PFSK-1 (cell line): Measurements from ENCODE around the gene SFMBT2.

ENCODE experiments used
- FOXP2 ChIP-seq: optimal IDR thresholded peaks from 2 replicates; pipeline ENCODE3; 2011; ENCODE audit warnings: borderline replicate concordance, control low read depth, inconsistent platforms; ENCODE audit not compliant: insufficient read depth; ENCODE audit errors: extremely low read length, extremely low read depth
- TAF1 ChIP-seq: IDR thresholded peaks from 2 replicates; pipeline ENCODE4 v1.6.1; 2012; ENCODE audit warnings: low read length, control low read depth, borderline replicate concordance; ENCODE audit not compliant: insufficient read depth

GRCh38 chr10:7277432-7277831 lies 133.4 kb downstream of the SFMBT2 start:
- no peak for TF ChIP-seq FOXP2
- TF ChIP-seq TAF1, result no peak
